H1 (cell line): Measurements from ENCODE around the gene TXLNA. TPM values are rescaled to one million over a fixed set of nuclear protein-coding genes. Genes with fewer than 3 reads are reported as not detected.

Experiments
- ASH2L ChIP-seq: fragments of 200-600, 300-600 bp; sonication (generic); IDR thresholded peaks from one replicate; pipeline ENCODE4 v1.7.1; 2017; ENCODE audit warnings: low read length
- BCL11A ChIP-seq, 2 experiments: IDR thresholded peaks; one replicate each; pipeline ENCODE4 v1.6.1; 2011; ENCODE audit warnings: low read depth in 2 of 2, low read length in 2 of 2, mild to moderate bottlenecking in 2 of 2
- CBX5 ChIP-seq: fragments of 300-800, 300-1000 bp; sonication (generic); IDR thresholded peaks from 2 replicates; pipeline ENCODE4 v1.7.1; 2016; ENCODE audit warnings: antibody characterized with exemption, low read length, low read depth
- CHD1 ChIP-seq: IDR thresholded peaks from 2 replicates; pipeline ENCODE4 v1.6.1; 2012; ENCODE audit warnings: low read depth, low read length, improper control_type of control experiment
- CREB1 ChIP-seq: IDR thresholded peaks from 2 replicates; pipeline ENCODE4 v1.6.1; 2012; ENCODE audit warnings: inconsistent platforms
- CTCF ChIP-seq, 3 experiments: IDR thresholded peaks; 1 replicate in 2 of 3; 2 replicates in 1 of 3; pipeline versions ENCODE4 v1.5.1 to v1.6.1; 2011; ENCODE audit warnings: low read length in 3 of 3, mild to moderate bottlenecking in 3 of 3, inconsistent platforms in 2 of 3, low read depth in 1 of 3, moderate library complexity in 1 of 3; ENCODE audit not compliant: insufficient read depth in 1 of 3; ENCODE audit errors: control extremely low read depth in 1 of 3
- E2F6 ChIP-seq: IDR thresholded peaks from 2 replicates; pipeline ENCODE4 v1.6.1; 2012; ENCODE audit warnings: inconsistent platforms
- EGR1 ChIP-seq: IDR thresholded peaks from 2 replicates; pipeline ENCODE4 v1.6.1; 2011; ENCODE audit warnings: low read depth, low read length, borderline replicate concordance
- EP300 ChIP-seq, 2 experiments: IDR thresholded peaks; 1 replicate in 1 of 2; 2 replicates in 1 of 2; pipeline ENCODE4 v1.6.1; 2011 to 2012; ENCODE audit warnings: low read depth in 2 of 2, low read length in 2 of 2, mild to moderate bottlenecking in 2 of 2, borderline replicate concordance in 1 of 2, inconsistent platforms in 1 of 2, moderate library complexity in 1 of 2
- HDAC6 ChIP-seq: IDR thresholded peaks from one replicate; pipeline ENCODE4 v1.7.1; 2012; ENCODE audit warnings: low read depth, mild to moderate bottlenecking, inconsistent platforms, low read length, moderate library complexity
- JUND ChIP-seq: IDR thresholded peaks from 2 replicates; pipeline ENCODE4 v1.6.1; 2011; ENCODE audit warnings: mild to moderate bottlenecking, improper control_type of control experiment, low read length
- PHF8 ChIP-seq: fragments of 200-600 bp; sonication (generic); conservative IDR thresholded peaks from 2 replicates; pipeline ENCODE4 v1.7.1; 2012; ENCODE audit warnings: low read depth, mild to moderate bottlenecking, inconsistent platforms, low read length, moderate library complexity
- POU5F1 ChIP-seq: IDR thresholded peaks from 2 replicates; pipeline ENCODE4 v1.6.1; 2011; ENCODE audit warnings: low read depth, mild to moderate bottlenecking, low read length, moderate library complexity
- RXRA ChIP-seq: IDR thresholded peaks from 2 replicates; pipeline ENCODE4 v1.6.1; 2011; ENCODE audit warnings: low read depth, mild to moderate bottlenecking, low read length, moderate library complexity; ENCODE audit not compliant: insufficient read depth
- SP4 ChIP-seq: IDR thresholded peaks from 2 replicates; pipeline ENCODE4 v1.6.1; 2012; ENCODE audit warnings: low read length, inconsistent platforms
- SRF ChIP-seq: IDR thresholded peaks from 2 replicates; pipeline ENCODE4 v1.6.1; 2011; ENCODE audit warnings: mild to moderate bottlenecking, low read depth, low read length, moderate library complexity
- TBP ChIP-seq: IDR thresholded peaks from 2 replicates; pipeline ENCODE4 v1.6.1; 2011; ENCODE audit warnings: low read depth, low read length, improper control_type of control experiment
- ZNF274 ChIP-seq: IDR thresholded peaks from 2 replicates; pipeline ENCODE4 v1.7.0; 2012; ENCODE audit warnings: low read length, borderline replicate concordance; ENCODE audit errors: extremely low read depth
- polyA plus RNA-seq, 7 experiments: library from polyadenylated mRNA; depleted of rRNA in 3 of 7; stranded (reverse) in 5 of 7; unstranded in 2 of 7; fragments of >200 nt in 5 of 7; fragments of 200-250 nt in 2 of 7; gene quantifications; 1 replicate in 5 of 7; 2 replicates in 1 of 7; 4 replicates in 1 of 7; pipeline versions ENCODE4 v1.2.1 to v1.2.3, GENCODE V29; 2011 to 2013; ENCODE audit warnings: missing spikeins in 2 of 7, mixed read lengths in 2 of 7
- total RNA-seq: library from RNA; stranded (reverse); fragmentation: NEBNext Ultra II Directional; extraction: Animal tissue kit (Norgen Biotek cat#: 25700); gene quantifications from 2 replicates; pipeline ENCODE4 v1.2.1, GENCODE V29; 2021

Gene TXLNA
- total and polyA plus RNA-seq, 2 of the 8 experiments (the other 6 are each of a cell fraction or from before 2014, with no cell fraction given): 31.3 to 46.9 TPM

GRCh38 chr1:32241001-32241763, 61.7 kb downstream of the TXLNA start (continued):
- no peak for TF ChIP-seq HDAC6
- no peak for TF ChIP-seq SRF
- peak; percentile 72; the same call in 1 of the 2 replicates for TF ChIP-seq JUND
- TF ChIP-seq ZNF274: no peak
- peak; percentile 86 for TF ChIP-seq E2F6
- no peak for TF ChIP-seq POU5F1
- TF ChIP-seq CBX5: no peak
- TF ChIP-seq EP300 (IDR thresholded peaks at IDR 0.05; ENCODE audit: borderline replicate concordance in 1 of 2, low read depth in 2 of 2, low read length in 2 of 2): no peak
- TF ChIP-seq RXRA: no peak
- TF ChIP-seq TBP: no peak; the same call in 1 of the 2 replicates
- TF ChIP-seq CHD1: no peak
- TF ChIP-seq CTCF (IDR thresholded peaks at IDR 0.05; ENCODE audit: control extremely low read depth in 1 of 3, insufficient read depth in 1 of 3, low read depth in 1 of 3, low read length in 3 of 3): 0 out of 4 replicates have a peak, but pooled peaks of 1 of the 3 experiments have one; percentile 10
- no peak for TF ChIP-seq SP4
- TF ChIP-seq EGR1: no peak
- TF ChIP-seq ASH2L: peak; percentile 69
- TF ChIP-seq BCL11A (IDR thresholded peaks at IDR 0.05; ENCODE audit: low read depth in 2 of 2, low read length in 2 of 2): no peak
- TF ChIP-seq CREB1: peak; percentile 45; the same call in 1 of the 2 replicates
- TF ChIP-seq PHF8: no peak
